HG02759 (cell line): ENCODE results near the gene ZNF280B.
"Not testable (repeated sequence)": the region's sequence is repeated elsewhere in the genome, so short reads cannot be mapped to it uniquely, and the experiment has no call there.

Source experiments
- ATAC-seq: cut with Tn5 transposase; IDR thresholded peaks from one replicate; pipeline ENCODE4 v1.9.1; 2021; ENCODE audit warnings: mild to moderate bottlenecking, moderate library complexity; ENCODE audit not compliant: unreplicated experiment

The ZNF280B gene

DNA sequence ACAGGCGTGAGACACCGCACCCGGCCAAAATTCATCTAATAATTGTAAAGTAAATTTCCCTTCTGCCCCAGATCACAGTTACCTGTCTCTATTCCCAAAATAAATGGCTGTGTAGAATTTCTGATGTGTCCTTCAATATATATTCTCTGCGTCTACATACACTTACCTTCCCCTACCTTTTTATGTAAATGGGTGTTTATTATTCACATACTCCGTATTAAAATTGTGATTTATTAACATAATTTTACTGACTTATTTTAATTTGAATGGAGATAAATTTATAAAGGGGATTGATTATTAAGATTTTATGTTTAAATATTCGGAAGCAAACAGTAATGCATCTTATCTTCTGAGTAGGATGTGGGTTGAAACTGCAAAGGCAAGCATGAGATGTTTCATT is 28.0 kb upstream of the ZNF280B start:
- ATAC-seq, result no peak

DNA sequence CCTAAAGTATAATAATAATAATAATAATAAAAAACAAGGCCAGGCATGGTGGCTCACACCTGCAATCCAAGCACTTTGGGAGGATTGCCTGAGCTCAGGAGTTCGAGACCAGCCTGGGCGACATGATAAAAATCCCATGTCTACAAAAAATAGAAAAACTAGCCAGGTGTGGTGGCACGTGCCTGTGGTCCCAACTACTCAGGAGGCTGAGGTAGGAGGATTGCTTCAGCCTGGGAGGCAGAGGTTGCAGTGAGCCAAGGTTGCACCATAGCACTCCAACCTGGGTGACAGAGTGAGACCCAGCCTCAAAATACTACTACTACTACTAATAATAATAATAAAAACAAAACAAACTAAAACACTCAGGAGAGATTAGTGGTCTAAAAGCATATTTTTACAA is 27.1 kb upstream of the ZNF280B start:
- ATAC-seq, result no peak

DNA sequence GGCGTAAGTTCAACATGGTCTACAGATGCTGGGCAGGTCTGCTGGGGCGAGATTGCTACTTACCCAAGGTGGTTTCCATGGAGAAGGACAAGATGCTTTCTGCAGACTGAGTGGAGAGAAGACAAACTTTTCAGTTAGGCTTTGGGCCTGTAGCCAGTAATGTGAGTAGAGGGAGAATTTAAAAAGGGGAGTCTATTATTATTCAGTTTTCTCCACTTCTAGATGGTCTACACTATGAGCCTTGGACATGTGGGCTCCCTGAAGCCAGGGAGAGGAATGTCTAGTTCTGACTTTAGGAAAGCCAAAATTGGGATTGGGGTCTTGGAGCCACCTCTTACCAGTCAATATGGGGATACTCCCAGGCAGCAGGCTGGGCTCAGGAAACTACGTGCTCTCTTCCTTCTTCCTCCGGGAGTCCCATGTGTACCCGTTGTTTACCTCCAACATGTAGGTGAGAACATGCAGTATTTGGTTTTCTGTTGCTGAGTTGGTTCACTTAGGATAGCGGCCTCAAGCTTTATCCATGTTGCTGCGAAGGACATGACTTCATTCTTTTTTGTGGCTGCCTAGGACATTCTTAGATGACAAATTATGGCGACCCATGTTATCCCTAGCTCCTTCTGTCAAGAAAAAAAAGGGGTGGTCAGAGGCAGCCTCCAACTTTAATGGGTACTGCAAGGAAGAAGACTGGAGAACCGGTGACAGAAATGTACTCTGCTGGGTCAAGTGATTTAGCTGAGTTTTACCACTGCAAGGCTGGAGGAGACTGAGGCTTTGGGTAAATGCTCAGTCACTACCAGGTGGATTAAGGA is 26.3 kb upstream of the ZNF280B start:
- ATAC-seq, result no peak

DNA sequence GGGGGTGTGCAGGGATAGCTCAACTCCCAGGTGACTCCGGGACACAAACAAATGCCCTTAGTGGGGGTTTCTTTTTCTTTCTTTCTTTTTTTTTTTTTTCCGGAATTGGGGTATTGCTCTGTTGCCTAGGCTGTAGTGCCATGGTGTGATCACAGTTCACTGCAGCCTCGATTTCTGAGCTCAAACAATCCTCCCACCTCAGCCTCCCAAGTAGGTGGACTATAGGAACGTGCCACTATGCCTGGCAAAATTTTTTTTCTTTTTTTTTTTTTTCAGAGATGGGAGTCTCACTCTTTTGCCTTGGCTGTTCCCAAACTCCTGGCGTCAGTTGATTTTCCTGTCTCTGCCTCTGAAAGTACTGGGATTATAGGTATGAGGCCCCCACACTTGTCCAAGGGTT is 25.3 kb upstream of the ZNF280B start:
- ATAC-seq, result no peak

DNA sequence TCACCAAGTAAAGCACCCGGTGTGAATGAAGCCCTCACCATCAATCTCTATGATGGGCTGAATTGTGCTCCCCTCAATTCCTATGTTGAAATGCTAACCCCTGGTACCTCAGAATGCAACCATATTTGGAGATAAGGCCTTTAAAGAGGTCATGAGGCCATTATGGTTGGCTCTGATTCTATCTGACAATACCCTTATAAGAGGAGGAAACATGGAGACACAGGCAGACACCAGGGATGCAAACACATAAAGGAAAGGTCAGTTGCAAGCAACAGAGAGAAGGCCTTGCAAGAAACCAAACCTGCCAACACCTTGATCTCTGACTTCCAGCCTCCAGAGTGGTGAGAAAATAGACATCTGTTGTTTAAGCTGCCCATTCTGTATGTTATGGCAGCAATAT is 24.9 kb upstream of the ZNF280B start:
- no peak for ATAC-seq

DNA sequence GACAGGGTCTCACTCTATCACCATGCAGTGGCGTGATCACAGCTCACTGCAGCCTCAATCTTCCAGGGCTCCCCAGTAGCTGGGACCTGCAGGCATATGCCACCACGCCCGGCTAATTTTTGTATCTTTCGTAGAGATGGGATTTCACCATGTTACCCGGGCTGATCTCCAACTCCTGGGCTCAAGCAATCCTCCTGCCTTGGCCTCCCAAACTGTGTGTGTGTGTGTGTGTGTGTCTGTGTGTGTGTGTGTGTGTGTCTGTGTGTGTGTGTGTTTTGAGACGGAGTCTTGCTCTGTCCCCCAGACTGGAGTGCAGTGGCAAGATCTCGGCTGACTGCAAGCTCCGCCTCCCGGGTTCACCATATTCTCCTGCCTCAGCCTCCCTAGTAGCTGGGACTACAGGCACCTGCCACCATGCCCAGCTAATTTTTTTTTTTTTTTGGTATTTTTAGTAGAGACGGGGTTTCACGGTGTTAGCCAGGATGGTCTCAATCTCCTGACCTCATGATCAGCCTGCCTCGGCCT is 24.1 kb upstream of the ZNF280B start:
- not testable (repeated sequence) for ATAC-seq

DNA sequence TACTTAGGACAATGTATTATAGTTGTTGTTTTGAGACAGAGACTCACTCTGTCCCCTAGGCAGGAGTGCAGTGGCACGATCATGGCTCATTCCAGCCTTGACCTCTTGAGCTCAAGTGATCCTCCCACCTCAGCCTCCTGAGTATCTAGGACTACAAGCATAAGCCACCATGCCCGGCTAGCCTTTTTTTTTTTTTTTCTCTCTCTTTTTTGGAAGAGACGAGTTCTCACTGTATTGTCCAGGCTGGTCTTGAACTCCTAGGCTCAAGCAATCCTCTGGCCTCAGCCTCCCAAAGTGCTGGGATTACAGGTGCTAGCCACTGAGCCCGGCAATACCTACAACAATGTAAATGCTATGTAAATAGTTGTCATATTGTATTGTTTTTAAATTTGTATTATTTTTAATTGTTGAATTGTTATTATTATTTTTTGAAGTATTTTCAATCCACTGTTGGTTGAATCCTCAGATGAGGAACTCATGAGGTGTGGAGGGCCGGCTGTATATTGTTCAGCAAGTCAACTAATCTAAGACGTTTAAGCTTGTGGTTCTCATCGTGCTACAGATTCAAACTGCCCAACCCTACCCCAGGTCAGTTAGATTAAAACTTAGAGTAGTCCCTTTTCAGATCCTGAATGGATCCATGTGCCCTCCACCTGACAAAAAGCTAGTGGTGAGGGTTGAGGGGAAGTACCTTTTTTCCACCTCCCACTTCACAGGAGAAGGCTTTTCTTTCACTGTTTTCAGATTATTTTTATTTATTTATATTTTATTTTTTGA is 23.4 kb upstream of the ZNF280B start:
- no peak for ATAC-seq

DNA sequence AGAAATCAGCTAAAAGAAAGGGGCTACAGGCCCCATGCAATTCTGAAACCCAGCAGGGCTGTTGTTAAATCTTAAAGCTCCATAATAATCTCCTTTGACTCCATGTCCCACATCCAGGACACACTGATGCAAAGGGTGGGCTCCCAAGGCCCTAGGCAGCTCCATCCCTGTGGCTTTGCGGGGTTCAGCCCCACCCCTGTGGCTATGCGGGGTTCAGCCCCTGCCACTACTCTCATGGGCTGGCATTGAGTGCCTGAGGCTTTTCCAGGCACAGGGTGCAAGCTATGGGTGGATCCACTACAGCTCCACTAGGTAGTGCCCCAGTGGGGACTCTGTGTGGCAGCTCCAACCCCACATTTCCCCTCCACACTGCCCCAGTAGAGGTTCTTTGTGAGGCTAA is 20.2 kb upstream of the ZNF280B start:
- no peak for ATAC-seq

DNA sequence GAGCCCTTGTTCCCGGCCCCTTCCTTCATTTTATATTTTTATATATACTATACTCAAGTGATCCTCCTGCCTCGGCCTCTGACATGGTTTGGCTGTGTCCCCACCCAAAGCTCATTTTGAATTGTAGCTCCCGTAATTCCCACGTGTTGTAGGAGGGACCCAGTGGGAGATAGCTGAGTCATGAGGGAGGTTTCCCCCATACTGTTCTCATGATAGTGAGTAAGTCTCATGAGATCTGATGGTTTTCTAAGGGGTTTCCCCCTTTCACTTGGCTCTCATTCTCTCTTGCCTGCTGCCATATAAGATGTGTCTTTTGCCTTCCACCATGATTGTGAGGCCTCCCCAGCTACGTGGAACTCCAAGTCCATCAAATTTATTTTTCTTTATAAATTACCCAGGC is 18.8 kb upstream of the ZNF280B start:
- ATAC-seq, result no peak

DNA sequence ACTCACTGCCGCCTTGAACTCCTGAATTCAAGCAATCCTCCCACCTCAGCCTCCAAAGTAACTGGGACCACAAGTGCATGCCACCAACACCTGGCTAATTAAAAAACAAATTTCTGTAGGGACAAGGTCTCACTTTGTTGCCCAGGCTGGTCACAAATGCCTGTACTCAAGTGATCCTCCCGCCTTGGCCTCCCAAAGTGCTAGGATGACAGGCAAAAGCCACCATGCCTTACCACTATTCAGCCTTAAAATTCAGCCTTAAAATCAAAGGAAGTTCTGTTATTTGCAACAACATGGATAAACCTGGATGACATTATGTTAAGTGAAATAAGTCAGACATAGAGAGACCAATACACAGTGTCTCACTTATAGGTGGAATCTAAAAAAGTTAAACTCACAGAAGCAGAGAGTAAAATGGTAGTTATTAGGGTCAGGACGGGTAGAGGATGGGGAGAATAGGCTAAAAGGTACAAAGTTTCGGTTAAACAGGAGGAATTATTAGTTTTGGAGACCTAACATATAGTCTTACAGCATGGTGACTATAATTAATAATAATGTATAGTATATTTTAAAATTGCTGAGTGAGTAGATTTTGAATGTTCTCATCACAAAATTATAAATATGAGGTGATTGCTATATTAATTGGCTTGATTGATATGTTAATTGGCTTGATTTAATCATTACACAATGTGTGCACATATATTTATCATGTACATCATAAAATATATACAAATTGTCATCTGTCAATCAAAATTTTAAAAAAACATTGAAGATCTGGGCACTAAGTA is 17.8 kb upstream of the ZNF280B start:
- no peak for ATAC-seq

DNA sequence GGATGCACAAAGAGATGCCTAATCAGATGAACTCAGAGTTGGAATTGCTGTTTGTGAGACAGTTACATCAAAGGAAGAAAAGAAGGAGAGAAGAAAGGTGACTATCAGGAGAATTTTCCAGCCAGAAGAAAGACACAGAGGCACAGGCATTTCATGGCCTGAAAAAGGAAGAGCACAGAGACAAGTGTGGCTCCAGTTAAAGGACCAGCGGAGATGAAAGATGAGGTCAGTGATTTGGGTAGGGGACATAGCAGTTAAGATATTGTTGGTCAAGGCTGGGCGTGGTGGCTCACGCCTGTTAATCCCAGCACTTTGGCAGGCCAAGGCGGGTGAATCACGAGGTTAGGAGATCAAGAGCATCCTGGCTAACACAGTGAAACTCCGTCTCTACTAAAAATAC is 15.0 kb upstream of the ZNF280B start:
- no peak for ATAC-seq

DNA sequence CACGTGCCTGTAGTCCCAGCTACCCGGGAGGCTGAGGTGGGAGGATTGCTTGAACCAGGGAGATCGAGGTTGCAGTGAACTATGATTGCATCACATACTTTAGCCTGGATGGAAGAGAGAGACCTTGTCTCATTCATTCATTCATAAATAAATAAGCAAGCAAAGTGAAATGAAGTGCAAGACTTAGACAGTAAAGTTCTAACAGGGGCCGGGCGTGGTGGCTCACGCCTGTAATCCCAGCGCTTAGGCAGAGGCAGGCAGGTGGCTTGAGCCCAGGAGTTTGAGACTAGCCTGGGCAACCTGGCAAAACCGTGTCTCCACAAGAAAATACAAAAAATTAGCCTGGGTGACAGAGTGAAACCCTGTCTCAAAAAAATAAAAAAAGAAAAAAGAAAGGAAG is 13.1 kb upstream of the ZNF280B start:
- no peak for ATAC-seq

DNA sequence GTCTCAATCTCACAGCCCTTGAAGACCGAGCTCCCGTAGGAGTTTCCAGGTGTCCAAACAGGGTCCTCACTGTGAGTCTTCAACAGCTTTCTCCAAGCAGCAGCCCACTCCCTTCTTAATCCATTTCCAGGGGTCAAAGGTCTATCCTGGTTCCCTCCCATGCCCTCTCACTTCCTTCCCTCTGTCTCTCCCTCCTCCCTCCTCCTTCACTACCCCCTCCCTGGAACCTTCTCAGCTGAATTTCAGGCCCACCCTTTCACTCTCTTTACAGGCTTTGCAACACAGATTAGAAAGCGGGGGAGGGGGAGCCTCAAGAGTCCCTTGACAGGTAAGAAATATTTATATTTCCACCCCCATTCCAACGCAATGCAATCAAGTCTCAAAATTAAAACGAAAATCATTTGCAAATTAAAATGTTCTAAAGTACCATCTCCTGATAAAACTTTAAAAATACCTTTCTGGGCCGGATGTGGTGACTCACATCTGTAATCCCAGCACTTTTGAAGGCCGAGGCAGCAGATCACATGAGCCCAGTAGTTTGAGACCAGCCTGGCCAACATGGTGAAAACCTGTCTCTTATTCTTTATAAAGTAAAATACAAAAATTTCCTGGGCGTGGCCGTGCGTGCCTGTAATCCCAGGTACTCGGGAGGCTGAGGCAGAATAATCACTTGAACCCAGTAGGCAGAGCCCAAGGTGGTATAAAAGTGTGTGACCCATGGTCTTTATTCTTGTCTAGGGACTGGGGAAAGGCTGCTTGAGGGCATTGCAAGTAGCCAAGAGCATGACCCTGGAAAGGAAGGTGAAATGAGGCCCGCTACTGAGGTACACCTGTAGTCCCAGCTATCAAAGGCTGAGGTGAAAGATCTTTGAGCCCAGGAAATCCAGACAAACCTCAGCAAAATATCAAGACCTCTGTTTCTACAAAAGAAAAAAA is 12.4 kb upstream of the ZNF280B start:
- no peak for ATAC-seq

DNA sequence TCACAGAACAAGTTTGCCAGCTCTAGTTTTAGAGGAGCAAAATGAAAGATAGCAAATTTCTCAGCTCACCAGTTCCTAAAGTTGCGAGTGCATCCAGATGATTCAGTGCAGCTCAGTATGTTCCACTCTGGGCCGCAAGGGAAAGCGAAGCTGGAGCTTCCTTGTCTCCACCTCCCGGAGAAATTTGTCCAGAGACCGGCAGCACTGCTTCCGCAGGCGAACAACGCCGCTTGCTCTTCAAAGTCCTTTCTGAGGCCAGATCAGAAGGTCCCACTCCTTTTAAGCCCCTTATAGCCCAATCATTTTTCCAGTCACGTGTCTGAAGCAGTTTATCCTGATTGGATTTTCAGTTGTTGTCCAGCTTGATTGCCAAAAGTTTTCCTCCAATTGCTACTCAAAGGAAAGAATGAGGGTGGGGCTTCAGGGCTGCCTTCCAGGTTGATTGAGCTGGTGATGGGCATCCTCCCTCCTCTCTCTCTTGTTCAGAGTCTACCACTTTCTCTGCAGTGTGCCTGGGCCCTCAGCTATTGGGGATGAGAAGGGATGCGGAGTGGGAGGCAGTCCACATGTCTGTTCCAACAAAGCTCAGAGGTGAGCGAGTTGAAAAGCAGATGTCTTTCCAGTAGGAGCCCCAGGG is 11.6 kb upstream of the ZNF280B start, which contains the start of gene ZNF280A:
TSS of gene ZNF280A (minus strand) at position 251 of the 637 bp plus-strand sequence. CDS start 4,640 bp downstream, outside the sequence.
- no peak for ATAC-seq

DNA sequence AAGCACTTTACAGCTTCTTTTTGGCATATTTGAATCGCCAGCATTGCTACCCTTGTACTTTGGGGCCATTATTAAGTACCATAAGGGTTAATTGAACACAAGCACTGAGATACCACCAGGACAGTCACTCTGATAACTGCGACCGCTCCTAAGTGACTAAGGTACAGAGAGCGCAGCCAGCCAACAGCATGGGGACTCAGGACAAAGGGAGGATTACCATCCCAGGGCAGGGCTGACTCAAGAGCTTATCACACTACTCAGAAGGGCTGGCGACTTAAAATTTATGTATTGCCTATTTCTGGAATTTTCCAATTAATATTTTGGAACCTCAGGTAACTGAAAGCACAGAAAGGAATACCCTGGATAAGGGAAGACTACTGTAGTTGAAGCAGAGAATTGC is 11.0 kb upstream of the ZNF280B start:
- no peak for ATAC-seq

DNA sequence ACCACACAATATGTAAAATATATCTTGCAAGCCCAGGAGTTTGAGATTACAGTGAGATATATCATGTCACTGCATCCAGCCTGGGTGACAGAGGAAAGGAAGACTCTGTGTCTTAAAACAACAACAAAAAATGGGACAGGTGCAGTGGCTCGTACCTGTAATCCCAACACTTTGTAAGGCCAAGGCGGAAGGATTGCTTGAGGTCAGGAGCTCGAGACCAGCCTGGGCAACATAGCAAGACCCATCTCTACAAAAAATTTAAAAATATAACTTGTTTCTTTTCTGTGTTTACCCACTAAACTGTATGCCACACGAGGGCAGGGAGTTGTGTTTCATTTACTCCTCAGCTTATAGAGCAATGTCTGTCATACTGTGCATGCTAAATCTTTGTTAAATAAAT is 8.4 kb upstream of the ZNF280B start:
- ATAC-seq, result no peak

DNA sequence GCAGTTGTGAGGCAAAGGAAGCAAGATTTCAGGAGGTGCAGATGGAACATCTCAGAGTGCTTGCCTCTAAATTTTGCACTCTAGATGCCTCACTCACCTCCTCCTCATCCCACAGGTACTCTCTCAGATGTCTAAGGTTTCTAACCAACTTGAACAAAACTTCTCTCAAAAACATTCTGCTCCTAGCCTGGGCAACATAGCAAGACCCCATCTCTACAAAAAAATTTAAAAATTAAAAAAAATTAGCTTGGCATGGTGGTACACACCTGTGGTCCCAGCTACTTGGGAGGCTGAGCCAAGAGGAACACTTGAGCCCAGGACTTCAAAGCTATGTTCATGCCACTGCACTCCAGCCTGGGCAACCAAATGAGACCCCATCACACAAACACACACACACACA is 7.3 kb upstream of the ZNF280B start:
- no peak for ATAC-seq

DNA sequence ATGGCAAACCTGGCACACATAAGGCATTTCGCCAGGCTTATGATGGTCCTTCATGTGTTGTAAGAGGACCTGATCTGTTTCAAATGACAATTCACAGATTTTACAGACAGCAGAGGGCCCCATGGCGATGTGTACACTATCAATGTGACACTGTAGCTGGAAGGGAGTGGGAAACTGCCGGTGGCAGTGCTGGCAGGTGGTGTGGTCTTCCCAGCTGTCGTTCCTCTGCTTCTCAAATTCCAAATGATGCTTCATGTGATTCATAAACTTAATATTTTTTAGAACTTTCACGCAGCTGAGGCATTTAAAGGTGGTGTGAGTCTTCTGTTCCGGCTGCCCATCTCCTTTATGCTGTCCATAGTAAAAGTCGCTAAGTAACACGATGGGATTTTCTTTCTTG is 5.9 kb upstream of the ZNF280B start:
- not testable (repeated sequence) for ATAC-seq

DNA sequence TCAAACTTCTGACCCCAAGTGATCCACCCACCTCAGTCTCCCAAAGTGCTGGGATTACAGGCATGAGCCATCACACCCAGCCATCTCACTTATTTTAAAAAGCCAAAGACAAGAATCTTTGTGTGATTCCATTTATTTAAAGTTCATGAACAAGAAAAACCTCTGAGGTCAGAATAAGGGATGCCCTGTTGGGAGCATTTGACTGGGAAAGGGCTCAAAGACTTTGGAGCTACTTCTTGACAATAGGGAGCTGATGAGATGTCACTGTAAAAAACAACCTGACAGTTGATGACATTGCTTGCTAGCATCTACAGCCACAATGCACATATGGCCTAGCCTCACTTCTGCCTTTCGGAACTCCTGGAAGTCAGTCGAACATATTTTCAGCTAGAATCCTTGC is 5.1 kb upstream of the ZNF280B start:
- ATAC-seq, result no peak

DNA sequence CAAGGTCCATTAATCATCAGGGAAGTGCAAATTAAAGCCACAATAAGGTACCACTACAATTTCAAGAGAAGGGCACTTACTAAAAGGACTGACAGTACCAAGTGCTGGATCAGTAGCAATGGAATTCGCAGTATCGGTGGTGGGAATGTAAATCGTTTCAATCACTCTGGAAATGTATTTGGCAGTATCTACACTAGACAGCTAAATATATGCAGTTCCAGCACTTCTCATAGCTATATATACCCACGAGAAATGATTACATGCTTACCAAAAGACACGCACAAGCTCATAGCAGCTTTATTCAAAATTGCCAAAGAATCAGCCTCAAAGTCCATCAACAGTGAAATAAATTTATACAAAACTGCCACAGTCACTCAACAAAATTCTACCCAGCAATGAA is 4.4 kb upstream of the ZNF280B start:
- ATAC-seq, result no peak
